Activated CD4-positive, alpha-beta T cell treated with anti-CD3 and anti-CD28 coated beads for 4 hours (primary cell): ENCODE results near the gene PTPN4.

Experiments used
- DNase-seq, 2 donors: peaks; one replicate each; pipeline ENCODE4 v3.0.0-alpha.2; 2020

PTPN4 gene

GRCh38 chr2:119735565-119735964, 24.2 kb upstream of the PTPN4 start:
- DNase-seq = no peak

- DNase-seq = no peak
Measured at GRCh38 chr2:119736021-119736420, 23.7 kb upstream of the PTPN4 start.

GRCh38 chr2:119739580-119740255, 20.0 kb upstream of the PTPN4 start:
- DNase-seq = no peak

- DNase-seq = no peak
Measured at GRCh38 chr2:119741001-119741400, 18.7 kb upstream of the PTPN4 start.

GRCh38 chr2:119741868-119742267, 17.9 kb upstream of the PTPN4 start:
- no peak for DNase-seq

GRCh38 chr2:119744335-119744939, 15.3 kb upstream of the PTPN4 start:
- no peak for DNase-seq

- DNase-seq = no peak
Measured at GRCh38 chr2:119745566-119745965, 14.2 kb upstream of the PTPN4 start.

GRCh38 chr2:119746836-119747686, 12.7 kb upstream of the PTPN4 start:
- DNase-seq = no peak

GRCh38 chr2:119748135-119748534, 11.6 kb upstream of the PTPN4 start:
- DNase-seq = no peak

- DNase-seq = no peak
Measured at GRCh38 chr2:119749477-119750012, 10.2 kb upstream of the PTPN4 start.

GRCh38 chr2:119751706-119752105, 8.0 kb upstream of the PTPN4 start:
- no peak for DNase-seq

- peak; percentile 14 to 46 for DNase-seq
Measured at GRCh38 chr2:119753041-119753929, 6.4 kb upstream of the PTPN4 start.

- no peak for DNase-seq
Measured at GRCh38 chr2:119753930-119754321, 5.8 kb upstream of the PTPN4 start.

GRCh38 chr2:119755906-119756305, 3.8 kb upstream of the PTPN4 start:
- no peak for DNase-seq

GRCh38 chr2:119756837-119757236, 2.9 kb upstream of the PTPN4 start:
- DNase-seq = peak; percentile 38 to 41

GRCh38 chr2:119758881-119759450, 756 bp upstream of the PTPN4 start:
- no peak for DNase-seq

GRCh38 chr2:119760237-119760955, 674 bp downstream of the PTPN4 start:
- peak in 1 of 2 donors; percentile 14 for DNase-seq

- DNase-seq = no peak
Measured at GRCh38 chr2:119760956-119761275, 1.2 kb downstream of the PTPN4 start.

GRCh38 chr2:119764832-119765231, 5.1 kb downstream of the PTPN4 start:
- DNase-seq = no peak

GRCh38 chr2:119765433-119766002, 5.8 kb downstream of the PTPN4 start:
- DNase-seq = no peak

GRCh38 chr2:119766944-119767343, 7.2 kb downstream of the PTPN4 start:
- DNase-seq = no peak
